Stimulated activated CD4-positive, alpha-beta T cell treated with anti-CD3 and anti-CD28 coated beads, Interleukin-4, amount 100 ng/mL, for 1 hour (primary cell): Measurements from ENCODE around the gene EPC1.
"Not testable (repeated sequence)": the region's sequence is repeated elsewhere in the genome, so short reads cannot be mapped to it uniquely, and the experiment has no call there.

Experiments used
- DNase-seq: peaks from one replicate; pipeline ENCODE4 v3.0.0-alpha.2; 2020

The EPC1 gene

DNA sequence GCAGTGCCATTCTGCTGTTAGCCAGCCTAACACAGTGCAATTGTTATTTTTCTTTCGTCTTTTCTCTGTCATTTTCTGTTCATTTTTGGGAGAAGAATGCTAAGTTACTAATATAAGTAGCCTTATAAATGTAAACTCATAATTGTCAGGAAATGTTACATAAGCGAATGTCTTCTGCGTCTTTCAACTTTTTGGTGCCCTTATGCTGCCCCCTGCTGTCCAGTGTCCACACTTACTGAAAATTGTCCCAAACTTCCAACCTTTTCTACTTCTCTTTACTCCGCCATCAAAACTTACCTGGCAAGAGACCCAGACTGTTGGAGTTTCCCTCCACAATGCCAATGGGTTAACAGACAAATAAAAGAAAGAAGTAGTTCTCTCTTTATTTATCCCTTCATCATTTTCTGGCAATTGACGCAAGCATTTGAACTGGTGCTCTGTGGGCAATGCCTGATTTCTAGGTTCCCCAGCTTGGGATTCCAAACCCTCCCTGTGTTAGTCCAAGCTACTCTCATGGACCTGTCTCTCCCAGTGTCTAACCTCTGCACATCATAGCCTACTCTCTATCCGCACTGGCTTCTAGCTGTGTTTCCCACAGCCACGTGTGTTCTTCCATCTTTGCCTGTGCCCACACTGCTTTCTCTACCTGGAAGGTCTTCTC lies 21.0 kb upstream of the EPC1 start:
- DNase-seq, result peak; percentile 72

DNA sequence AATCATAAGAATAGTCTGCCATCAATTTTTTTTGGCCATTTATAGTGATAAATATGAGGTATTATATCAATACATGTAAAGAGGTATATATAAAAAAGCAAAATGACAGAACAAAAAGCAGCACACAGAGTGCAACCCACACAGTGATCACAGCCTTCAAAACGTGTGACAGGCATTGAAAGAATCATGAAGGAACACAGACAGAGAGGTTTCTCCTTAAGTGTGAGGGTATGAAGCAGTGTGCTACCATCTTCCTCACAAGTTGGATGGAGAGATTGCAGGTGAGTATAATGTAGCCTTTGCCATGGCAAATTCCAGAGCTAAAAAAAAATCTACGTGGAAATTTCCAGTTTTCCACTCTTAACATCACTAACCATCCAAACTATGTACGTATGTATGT lies 19.6 kb upstream of the EPC1 start:
- no peak for DNase-seq

DNA sequence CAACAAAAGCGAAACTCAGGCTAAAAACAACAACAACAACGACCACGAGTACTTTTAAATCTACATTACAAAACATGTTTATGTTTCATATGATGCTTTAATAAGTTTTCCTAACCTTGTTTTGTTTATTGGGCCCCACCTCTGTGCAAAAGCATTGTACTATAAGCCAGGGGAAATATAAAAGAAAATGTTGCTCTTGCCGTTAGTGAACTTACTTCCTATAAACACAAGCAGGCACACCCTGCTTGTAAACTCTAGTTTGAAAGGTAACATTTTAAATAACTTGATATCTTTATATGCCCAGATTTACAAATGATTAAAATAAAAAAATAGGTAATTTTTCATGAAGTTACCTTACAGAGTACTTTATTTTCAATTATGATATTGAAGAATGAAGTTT lies 19.2 kb upstream of the EPC1 start:
- DNase-seq, result no peak

DNA sequence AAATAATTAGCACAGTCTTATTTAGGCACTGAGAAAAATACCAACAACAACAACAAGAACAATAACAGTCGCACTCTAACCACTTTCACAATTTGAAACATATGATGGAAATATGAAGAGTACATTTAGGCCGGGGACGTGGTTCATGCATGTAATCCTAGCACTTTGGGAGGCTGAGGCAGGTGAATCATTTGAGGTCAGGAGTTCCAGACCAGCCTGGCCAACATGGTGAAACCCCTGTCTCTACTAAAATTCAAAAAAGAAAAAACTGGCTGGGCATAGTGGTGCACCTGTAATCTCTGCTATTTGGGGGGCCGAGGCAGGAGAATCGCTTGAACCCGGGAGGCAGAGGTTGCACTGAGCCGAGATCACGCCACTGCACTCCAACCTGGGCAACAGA lies 18.4 kb upstream of the EPC1 start:
- not testable (repeated sequence) for DNase-seq

DNA sequence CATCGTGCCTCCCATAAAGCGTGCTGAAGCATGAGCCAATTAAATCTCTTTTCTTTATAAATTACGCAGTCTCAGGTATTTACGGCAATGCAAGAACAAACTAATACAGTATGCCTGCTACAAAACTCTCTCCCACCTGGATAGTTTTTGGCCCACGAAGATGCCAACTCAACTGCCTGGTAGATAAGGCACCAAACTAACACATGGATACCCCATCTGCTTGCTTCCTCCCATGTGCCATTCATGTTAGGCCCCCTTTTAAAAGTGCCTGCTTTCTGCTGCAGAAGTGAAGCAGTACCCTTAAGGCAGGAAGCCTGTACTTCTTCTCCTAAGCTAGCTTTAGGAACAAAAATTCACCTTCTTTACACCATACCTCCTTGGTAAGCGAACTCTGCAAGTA lies 15.6 kb upstream of the EPC1 start:
- DNase-seq, result no peak

DNA sequence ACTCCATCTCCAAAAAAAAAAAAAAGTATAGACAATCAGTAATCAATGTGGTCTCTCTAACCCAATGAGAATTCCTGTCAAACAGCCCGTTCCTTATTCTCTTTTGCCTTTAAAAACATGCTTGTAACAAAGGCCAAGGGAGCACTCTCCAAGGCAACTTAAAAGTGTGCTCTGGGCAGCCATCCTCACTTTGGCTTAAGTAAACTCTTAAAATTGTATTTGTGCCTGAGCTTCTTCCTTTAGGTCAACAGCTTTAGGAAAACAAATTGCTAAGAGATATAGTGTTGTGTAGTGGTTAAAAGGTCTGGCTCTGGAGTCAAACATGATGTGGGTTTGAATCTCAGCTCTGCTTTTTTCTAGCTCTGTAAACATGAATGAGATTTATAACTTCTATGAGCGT lies 13.9 kb upstream of the EPC1 start:
- no peak for DNase-seq

DNA sequence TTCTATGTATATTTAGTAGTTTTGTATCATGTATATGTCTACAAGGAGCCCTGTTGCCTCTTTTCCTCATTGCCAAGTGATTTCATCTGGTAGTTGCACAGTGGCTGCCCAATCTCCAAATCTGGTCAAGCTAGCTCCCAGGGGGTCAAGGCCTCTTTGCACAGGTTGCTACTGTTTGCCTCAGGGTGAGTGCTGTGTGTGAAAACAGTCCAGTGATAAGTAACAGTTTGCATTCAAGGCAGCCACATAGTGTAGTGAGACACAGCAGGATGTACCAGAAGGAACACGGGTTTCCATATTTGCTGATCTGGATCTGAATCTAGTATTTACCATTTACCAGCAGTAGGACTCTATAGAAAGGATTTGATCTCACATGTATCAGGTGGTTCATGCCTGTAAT lies 13.3 kb upstream of the EPC1 start:
- no peak for DNase-seq

DNA sequence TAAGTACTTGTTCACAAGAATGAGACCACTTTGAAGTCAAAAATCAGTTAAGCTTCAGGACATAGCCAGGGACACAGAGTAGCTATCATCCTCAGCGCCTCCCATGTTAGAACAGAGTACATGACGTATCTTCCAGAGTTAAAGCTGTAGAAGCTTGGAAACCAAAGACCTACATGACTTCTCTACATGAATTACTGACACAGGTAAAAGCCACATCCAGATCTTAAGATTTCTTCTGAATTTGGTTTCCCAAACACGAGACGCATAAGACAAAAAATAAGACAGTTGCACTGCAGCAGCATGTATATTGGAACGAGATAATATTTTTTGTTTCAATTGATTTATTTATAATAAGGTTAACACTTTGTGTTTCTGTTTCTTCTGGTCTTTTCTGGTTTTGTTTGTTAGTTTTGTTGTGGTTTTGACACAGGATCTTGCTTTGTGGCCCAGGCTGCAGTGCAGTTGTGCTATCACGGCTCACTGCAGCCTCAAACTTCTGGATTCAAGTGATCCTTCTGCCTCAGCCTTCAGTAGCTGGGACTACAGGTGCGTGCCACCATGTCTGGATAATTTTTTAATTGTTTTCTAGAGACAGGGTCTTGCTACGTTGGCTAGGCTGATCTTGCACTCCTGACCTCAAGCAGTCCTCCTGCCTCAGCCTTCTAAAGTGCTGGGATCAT lies 10.2 kb upstream of the EPC1 start:
- DNase-seq, result no peak

DNA sequence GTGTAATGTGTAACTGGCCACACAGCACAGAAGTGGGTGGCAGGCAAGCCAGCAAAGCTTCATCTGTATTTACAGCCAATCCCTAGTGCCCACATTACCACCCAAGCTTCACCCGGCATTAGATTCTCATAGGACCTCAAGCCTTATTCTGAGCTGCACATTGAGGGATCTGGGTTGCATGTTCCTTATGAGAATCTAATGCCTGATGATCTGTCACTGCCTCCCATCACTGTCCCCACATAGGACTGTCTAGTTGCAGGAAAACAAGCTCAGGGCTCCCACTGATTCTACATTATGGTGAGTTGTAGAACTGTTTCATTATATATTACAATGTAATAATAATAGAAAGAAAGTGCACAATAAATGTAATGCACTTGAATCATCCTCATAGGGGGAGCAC lies 7.7 kb upstream of the EPC1 start:
- DNase-seq, result not testable (repeated sequence)

DNA sequence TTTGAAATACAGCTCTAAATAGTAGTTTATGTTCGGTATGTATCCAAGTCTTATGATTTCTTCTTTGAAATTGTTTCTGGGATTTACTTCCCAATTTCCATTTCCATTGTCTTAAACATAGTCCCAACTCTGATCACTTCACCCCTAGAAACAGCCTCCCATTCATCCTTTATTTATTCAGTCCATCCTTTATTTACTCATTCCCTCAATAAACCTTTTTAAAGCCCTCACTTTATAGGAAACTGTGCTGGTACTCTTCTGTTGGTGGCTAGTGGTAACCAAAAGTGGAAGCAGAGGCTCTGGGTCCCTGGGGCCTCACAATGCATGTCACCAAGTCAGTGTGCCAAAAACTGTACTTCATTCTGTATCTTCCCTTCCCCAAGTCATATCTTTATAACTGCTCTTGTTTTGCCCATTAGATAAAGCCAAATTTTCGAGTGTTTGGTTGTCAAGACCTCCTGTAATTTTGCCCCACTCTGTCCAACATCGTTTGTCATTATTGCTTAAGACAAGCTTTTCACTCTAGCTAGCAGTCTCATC lies 3.9 kb upstream of the EPC1 start:
- no peak for DNase-seq

DNA sequence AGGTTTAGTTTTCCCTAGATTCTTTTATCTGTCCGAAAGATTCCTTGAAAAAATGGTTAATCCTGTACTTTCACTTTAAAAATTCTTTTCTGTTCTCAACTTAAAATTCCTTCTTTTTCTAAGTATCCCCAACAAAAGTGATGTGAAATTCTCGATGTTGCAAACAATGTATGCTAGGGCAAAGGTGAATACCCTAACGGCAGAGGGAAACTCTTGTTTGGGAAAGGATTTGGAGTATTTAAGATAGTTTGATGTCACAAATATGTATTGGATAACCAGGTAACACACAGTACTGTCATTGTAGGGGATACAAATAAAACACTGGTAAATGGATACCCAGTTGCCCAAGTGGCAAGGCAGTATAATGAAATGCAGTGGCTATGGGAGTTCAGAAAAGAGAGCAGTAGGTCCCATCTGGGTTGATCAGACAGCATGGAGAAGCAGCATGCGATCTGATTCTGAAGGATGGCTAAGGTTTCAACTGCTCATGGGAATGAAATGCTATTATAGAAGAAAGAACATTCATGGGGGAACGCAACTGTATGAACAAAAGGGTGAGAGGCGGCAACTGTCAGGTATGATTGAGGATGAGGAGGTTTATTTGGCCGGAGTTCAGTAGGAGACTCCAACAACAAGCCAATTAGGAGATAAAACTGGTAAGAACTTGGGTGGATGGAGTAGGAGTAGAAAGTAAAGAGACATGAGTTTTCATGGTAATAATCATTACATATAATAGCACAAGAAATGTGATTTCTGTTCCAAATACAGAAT lies 3.2 kb upstream of the EPC1 start:
- no peak for DNase-seq

DNA sequence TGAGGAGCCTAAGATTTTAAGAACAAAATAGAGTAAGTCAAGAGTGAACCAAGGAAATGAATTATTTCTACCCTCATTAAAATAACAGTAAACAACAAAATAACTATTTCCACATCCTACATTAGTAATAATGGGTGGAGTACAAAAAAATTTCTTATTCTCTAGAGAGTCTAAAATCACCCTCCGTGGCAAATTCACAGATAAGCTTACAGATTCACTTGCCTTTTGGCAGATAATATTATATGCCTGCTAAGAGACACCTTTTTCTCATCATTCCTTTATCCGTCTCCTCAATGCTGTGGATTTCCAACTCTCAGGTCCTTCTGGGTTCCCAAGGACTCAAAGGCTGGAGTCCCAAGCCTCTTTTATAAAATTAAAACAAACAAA lies 2.2 kb upstream of the EPC1 start:
- DNase-seq, result no peak

DNA sequence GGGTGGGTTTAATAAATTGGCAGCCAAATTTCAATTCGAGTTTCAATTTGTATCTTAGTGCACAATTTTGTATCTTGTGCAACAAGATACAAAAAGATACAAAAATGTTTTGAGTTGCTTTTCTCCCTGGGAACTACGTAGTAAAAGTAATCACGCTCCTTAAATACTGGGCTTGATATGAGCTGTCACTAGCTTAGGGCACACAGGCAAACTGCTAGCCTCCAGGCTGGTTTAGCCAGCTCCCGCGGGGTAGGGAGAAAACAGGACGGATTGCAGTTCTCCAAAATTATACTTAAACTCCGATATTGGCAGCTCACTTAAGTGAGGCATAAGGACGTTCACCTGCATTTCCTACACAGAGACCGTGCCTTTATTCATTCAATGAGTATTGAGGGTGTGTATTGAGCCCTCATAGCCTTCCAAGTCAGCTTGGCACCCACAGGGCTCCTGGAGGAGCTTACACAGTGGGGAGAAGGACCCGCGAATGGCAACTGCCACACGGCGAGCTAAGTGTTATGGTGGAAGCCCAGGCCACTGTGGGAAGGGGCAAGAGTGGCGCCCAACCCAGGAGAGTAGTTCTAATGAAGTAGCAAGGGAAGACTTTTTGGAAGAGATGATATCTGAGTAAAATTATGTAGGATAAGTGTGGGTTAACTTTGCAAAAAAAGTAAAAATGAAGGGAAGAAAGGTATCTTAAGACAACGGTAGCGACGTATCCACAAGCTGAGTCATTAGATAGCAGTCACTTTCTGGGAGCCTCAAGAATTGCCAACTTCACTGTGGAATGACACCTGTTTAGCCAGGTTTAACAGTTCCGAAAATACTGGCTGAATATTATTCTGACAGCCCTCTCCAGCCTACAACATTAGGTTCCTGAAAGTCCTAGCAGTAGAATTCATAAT lies 1.6 kb upstream of the EPC1 start:
- no peak for DNase-seq

DNA sequence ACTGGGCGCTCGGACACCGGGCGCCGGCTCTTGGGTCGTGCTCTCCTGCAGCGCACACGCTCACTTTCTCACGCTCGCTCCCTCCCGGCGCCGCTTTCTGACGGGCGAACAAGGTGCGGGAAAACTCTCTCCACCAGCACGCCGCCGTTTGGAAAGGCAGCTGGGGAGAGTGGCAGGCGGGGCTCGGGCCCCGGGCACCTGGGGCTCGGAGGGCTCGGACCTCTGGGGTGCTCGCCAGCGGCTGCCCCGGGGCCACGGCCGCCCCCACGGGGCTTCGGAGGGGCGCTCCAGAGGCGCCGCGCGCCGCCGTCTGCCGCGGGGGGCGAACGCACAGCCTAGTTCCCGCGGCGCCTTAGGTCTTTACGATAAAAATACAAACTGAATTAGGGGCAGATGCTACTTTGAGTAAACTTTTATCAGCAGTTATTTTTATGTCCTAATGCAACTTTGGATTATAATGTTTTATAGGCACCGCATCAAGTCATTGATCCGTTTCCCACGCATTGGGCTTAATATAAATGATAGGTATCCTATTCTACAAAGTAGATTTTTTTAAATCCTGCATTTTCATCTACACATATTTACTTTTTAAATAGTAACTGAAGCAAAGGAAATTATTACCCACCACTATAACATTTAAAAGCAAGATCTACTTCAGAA lies 535 bp upstream of the EPC1 start:
- DNase-seq, result no peak

DNA sequence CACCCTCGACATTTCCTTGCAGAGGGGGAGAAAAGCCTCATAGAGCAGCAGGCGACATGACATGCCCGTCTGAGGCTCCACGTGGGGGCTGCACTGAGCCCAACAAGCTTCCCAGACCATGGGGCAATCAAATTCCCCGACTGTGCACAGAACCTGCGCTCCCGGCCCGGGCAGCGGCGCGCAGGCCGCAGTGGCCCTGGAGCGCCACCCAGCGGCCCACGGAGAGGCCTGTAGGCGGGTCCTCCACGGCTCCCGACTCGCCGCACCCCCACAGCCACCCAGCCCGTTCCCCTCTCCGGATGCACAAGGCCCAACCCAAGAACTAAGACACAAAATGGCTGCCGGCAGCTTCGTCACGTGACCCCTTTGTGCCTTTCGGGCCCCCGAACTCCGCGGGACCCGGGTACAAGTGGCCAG lies 816 bp downstream of the EPC1 start:
- peak; percentile 95 for DNase-seq

DNA sequence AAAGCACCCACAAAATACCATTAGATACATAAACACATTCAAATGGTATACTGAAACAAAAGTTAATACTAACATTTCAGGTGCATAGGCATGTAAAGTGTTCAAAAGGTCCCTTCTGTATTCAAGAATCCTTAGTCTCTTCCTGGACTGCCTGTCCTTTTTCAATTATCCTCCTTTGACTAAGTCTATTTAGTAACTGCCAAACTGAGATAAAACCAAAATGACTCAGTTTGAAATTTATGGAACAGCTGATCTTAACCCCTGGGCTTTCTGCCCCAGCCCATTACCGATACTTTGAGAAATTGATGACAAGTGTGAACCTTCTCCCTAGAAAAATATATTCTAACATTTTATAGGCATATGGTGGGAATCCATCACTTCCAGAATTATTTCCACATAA lies 5.4 kb downstream of the EPC1 start:
- DNase-seq, result no peak

DNA sequence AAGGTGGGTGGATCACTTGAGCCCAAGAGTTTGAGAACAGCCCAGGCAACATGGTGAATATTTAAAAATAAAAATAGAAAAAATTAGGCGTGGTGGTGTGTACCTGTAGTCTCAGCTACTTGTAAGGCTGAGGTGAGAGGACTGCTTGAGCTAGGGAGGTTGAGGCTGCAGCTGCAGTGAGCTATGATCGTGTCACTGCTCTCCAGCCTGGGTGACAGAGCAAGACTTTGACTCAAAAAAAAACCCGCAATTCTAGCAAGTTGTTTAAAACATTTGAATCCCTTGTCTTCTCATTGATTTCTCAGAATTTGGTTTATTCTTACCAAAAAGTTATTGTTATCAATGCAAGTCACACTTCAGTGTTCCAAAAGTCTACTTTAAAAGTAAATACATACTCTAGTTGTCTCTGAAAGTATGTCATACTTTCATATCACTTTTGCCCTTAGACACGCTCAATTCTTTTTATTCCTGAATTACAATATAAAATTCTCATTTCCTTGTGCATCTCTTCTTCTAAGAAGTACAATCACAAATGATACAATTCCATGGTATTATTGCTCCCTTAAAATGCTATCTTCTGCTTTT lies 6.3 kb downstream of the EPC1 start:
- DNase-seq, result no peak

DNA sequence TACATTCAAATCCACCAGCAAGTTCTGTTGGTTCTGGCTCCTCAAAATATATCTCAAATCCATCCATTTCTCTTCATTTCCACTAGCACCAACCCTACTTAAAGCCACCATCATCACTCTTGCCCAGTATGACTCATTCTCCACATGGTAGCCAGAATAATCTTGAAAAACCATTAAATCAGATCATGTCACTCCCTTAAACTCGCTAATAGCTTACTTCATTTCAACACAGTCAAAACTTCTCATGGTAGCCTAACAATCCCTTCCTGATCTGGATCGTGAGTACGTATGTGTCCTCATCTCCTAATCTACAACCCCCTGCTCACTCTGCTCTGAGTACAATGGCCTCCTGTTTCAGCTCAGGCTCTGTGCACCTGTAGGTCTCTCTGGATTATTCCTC lies 8.7 kb downstream of the EPC1 start:
- DNase-seq, result no peak

DNA sequence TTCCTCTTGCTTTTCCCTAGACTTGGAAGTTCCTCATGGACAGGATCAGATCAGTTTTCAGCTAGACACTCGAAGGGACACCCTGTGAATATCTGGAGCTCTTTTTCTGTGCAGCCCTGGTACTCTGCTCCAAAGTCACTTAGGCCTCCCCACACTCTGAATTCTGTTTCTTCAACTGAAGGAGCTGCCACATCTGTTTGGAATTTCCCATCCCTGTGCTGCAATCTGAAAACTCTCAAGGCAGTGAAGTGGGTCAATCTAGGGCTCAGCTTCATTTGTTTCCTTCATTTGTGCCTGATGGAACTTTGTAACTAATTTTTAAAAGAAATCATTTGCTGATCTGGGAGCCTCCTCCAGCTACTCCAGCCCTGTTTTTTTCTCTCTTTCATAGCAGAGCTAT lies 9.6 kb downstream of the EPC1 start:
- DNase-seq, result no peak

DNA sequence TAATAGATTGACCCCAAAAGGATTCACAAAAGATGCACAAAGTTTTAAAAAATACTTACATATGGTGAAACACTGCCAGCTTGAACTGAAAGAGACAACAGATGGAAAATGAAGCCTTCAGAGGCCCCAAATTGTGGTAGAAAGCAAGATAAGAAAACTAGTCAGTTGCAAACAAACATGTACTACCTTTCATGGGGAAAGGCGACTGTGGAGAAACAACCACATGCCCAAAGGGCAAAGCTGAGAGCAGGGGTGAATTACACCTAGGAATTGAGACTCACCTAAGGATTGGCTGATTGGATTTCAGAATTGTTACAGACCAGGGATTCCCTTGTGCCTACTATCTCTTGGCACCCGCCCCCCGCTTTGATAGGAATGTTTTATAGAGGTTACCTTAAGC lies 13.1 kb downstream of the EPC1 start:
- no peak for DNase-seq

DNA sequence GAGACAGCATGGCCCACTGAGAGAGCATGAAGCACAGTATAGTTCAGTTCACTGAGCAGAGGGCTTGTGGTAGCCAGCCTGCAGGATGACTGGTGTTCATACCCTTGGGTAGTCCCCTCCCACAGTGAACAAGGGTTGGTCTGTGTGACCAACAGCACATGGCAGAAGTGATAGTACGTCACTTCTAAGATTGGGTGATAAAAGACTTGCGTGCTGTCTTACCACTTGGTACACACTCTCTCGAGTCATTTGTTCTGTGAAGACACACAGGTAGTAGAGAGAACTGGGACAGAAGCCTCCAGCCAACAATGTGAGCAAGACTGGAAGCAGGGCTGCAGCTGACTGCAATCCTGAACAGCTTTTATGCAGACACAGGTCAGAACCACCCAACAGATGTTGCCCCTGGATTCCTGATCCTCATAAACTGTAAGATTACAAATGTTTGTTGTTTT lies 14.6 kb downstream of the EPC1 start:
- DNase-seq, result peak; percentile 64

DNA sequence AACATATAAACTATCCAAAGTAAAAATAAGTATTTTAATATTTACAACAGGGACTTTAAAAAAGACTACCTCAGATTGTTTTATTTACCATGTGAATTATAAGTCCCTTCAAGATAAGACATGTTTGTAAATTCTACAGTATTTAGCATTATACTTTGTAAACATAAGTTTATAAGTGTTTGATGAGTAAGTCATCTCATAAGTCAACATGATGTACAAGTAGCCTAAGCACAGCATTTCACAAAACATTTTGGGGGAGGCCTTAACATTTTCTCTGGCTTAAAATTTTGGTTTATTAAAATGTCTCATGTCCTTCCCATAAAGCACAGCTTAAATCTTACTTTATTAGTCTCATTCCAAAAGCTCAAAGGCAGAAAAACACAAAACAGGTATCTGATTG lies 15.4 kb downstream of the EPC1 start:
- DNase-seq, result no peak
